HepG2 (cell line): Measurements from ENCODE around the gene OR2AT4. TPM values are rescaled to one million over a fixed set of nuclear protein-coding genes. Genes with fewer than 3 reads are reported as not detected.

Source experiments
- ATAC-seq: fragments of 200-7000 bp; cut with Tn5 transposase; 3 replicates; pipeline ENCODE4 v1.9.1; 2020; ENCODE audit warnings: mild to moderate bottlenecking, moderate library complexity
- BruUV-seq: library from RNA; stranded (reverse); fragments of 400-500 nt; replicated peaks from 2 replicates; lab custom pipeline; 2021; lab: Mats Ljungman, UMichigan
- CTCF ChIA-PET: fragments of 300-600 bp; formaldehyde crosslinking; extraction: SDS; loops from one replicate; lab custom pipeline; 2021; ENCODE audit warnings: low total read pairs, inconsistent platforms, low intra/inter-chr PET ratio; lab: Yijun Ruan, JAX
- POLR2A ChIA-PET: fragments of 350-600 bp; sonication (Branson Sonifier 250); formaldehyde crosslinking; loops from one replicate; lab custom pipeline; 2020; ENCODE audit warnings: antibody characterized with exemption, inconsistent platforms; lab: Yijun Ruan, JAX
- DNase-seq: peaks from one replicate; pipeline ENCODE4 v3.0.0-alpha.2; 2015; ENCODE audit warnings: low spot score
- FAIRE-seq: peaks from 3 replicates; lab custom pipeline; 2011; peaks lifted over from hg19 to GRCh38; lab: Jason Lieb, UNC
- H2AFZ ChIP-seq: one replicate; pipeline ENCODE4 v1.6.1; 2011; ENCODE audit warnings: low read length, inconsistent platforms
- H3K27ac ChIP-seq: fragments of 300-600 bp; 3 replicates; pipeline ENCODE4 v1.8.0; 2011; ENCODE audit warnings: mixed run types, mild to moderate bottlenecking, mixed read lengths, low read length, inconsistent platforms; ENCODE audit not compliant: insufficient read depth; ENCODE audit errors: extremely low read length
- H3K27me3 ChIP-seq, 2 experiments: fragments of 200-600 bp in 1 of 2; 2 replicates in 1 of 2; 3 replicates in 1 of 2; pipeline versions ENCODE4 v1.6.0 to v1.8.0; 2011; ENCODE audit warnings: low read length in 2 of 2, mild to moderate bottlenecking in 2 of 2, moderate library complexity in 2 of 2, inconsistent platforms in 1 of 2; ENCODE audit not compliant: insufficient read depth in 2 of 2, control insufficient read depth in 1 of 2
- H3K36me3 ChIP-seq, 2 experiments: fragments of 200-600 bp in 1 of 2; replicated peaks in 1 of 2; 2 replicates in 1 of 2; 3 replicates in 1 of 2; pipeline versions ENCODE4 v1.5.1 to v1.8.0; 2011; ENCODE audit warnings: low read length in 2 of 2, inconsistent platforms in 1 of 2; ENCODE audit not compliant: insufficient read depth in 2 of 2, control insufficient read depth in 1 of 2
- H3K4me1 ChIP-seq: 2 replicates; pipeline ENCODE4 v1.5.1; 2012; ENCODE audit warnings: low read length, inconsistent platforms; ENCODE audit not compliant: insufficient read depth
- H3K4me2 ChIP-seq: 2 replicates; pipeline ENCODE4 v1.6.0; 2011; ENCODE audit warnings: low read depth, low read length, inconsistent platforms
- H3K4me3 ChIP-seq, 3 experiments: fragments of 200-600 bp in 1 of 3; sonication (generic), shearing (Covaris generic) in 1 of 3; replicated peaks in 1 of 3; 2 replicates each; pipeline ENCODE4 v1.5.1; 2011 to 2016; ENCODE audit warnings: low read length in 3 of 3, inconsistent platforms in 2 of 3, low read depth in 2 of 3, mild to moderate bottlenecking in 2 of 3, control low read depth in 1 of 3, mixed read lengths in 1 of 3; ENCODE audit not compliant: insufficient read depth in 1 of 3
- H3K79me2 ChIP-seq: one replicate; pipeline ENCODE4 v1.6.1; 2011; ENCODE audit warnings: low read length, inconsistent platforms; ENCODE audit not compliant: insufficient read depth
- H3K9ac ChIP-seq: 2 replicates; pipeline ENCODE4 v1.6.0; 2011; ENCODE audit warnings: mild to moderate bottlenecking, low read depth, low read length, inconsistent platforms; ENCODE audit not compliant: insufficient read depth
- H3K9me3 ChIP-seq: 2 replicates; pipeline ENCODE4 v1.5.1; 2012; ENCODE audit warnings: mild to moderate bottlenecking, low read length
- H4K20me1 ChIP-seq: 2 replicates; pipeline ENCODE4 v1.6.0; 2011; ENCODE audit warnings: inconsistent platforms, mild to moderate bottlenecking, low read length, moderate library complexity; ENCODE audit not compliant: insufficient read depth
- BCL6 ChIP-seq: IDR thresholded peaks from 2 replicates; pipeline ENCODE4 v1.6.1; 2016; ENCODE audit warnings: missing genetic modification reagents, missing compliant biosample characterization
- FLYWCH1 ChIP-seq: sonication (generic); formaldehyde crosslinking; IDR thresholded peaks from 2 replicates; pipeline ENCODE4 v1.8.1; 2023; ENCODE audit warnings: mild to moderate bottlenecking, missing genetic modification reagents
- SNRNP70 ChIP-seq: fragments of 200-400 bp; formaldehyde crosslinking; IDR thresholded peaks from 2 replicates; pipeline ENCODE4 v1.6.1; 2017; ENCODE audit warnings: mild to moderate bottlenecking, low read depth, low read length, moderate library complexity
- SOX5 ChIP-seq: IDR thresholded peaks from 2 replicates; pipeline ENCODE4 v1.6.1; 2016; ENCODE audit warnings: borderline replicate concordance
- ZNF207 ChIP-seq: fragments of 450-650 bp; IDR thresholded peaks from 2 replicates; pipeline ENCODE4 v1.6.1; 2016; ENCODE audit warnings: antibody characterized with exemption, borderline replicate concordance
- WGBS: methylation state at CpG from one replicate; pipeline ENCODE4 v1.1.6; 2017; ENCODE audit warnings: low lambda C conversion rate; 5-methylcytosine and 5-hydroxymethylcytosine counted together
- in situ Hi-C: cut with HindIII; loops from 2 replicates; pipeline ENCODE4 v1.10.0; 2017; ENCODE audit warnings: low pct_unique_long_range_greater_than_20kb; ENCODE audit not compliant: extremely low pct_ligation_motif_present
- intact Hi-C: fragments of 100-400 bp; cut with micrococcal nuclease; formaldehyde crosslinking; loops from one replicate; pipeline ENCODE4 v1.10.0; 2022; ENCODE audit not compliant: unreplicated experiment
- polyA plus RNA-seq, 8 experiments: library from polyadenylated mRNA; depleted of rRNA in 3 of 8; stranded (reverse) in 7 of 8; unstranded in 1 of 8; fragments of >200 nt; fragmentation: Illumina TruSeq in 4 of 8; extraction: Trizol in 4 of 8; gene quantifications; 2 replicates each; pipeline versions ENCODE4 v1.2.1 to v1.2.3, GENCODE V29; 2011 to 2016; ENCODE audit warnings: low read depth in 4 of 8, missing spikeins in 1 of 8, mixed read lengths in 1 of 8; ENCODE audit not compliant: insufficient read depth in 1 of 8
- total RNA-seq, 5 experiments: library from RNA; depleted of rRNA; stranded (reverse); fragments of >200 nt; fragmentation: Illumina TruSeq; extraction: Trizol; gene quantifications; 2 replicates each; pipeline ENCODE4 v1.2.3, GENCODE V29; 2016; ENCODE audit warnings: low read depth in 1 of 5
- TF ChIP-seq, protein P1 (sequence below): sonication (generic); formaldehyde crosslinking; IDR thresholded peaks from 2 replicates; pipeline ENCODE4 v1.5.0; 2020; ENCODE audit warnings: mild to moderate bottlenecking, missing genetic modification reagents
- TF ChIP-seq, protein P2 (sequence below): sonication (generic); formaldehyde crosslinking; IDR thresholded peaks from 2 replicates; pipeline ENCODE4 v1.8.0; 2022; ENCODE audit warnings: missing genetic modification reagents, low read depth, mild to moderate bottlenecking, borderline replicate concordance
- TF ChIP-seq, protein P3 (sequence below): sonication (generic); formaldehyde crosslinking; IDR thresholded peaks from 2 replicates; pipeline ENCODE4 v1.8.0; 2022; ENCODE audit warnings: mild to moderate bottlenecking, missing genetic modification reagents; ENCODE audit not compliant: insufficient replicate concordance
- TF ChIP-seq, protein P4 (sequence below): sonication (generic); formaldehyde crosslinking; IDR thresholded peaks from 2 replicates; pipeline ENCODE4 v1.5.0; 2020; ENCODE audit warnings: missing genetic modification reagents, mild to moderate bottlenecking, borderline replicate concordance
- TF ChIP-seq, protein P5 (sequence below): sonication (generic); formaldehyde crosslinking; IDR thresholded peaks from 2 replicates; pipeline ENCODE4 v1.4.0; 2020; ENCODE audit warnings: missing genetic modification reagents

The OR2AT4 gene
- total and polyA plus RNA-seq, 2 of the 13 experiments (the other 11 are each of a cell fraction or from before 2014, with no cell fraction given) = not detected

DNA sequence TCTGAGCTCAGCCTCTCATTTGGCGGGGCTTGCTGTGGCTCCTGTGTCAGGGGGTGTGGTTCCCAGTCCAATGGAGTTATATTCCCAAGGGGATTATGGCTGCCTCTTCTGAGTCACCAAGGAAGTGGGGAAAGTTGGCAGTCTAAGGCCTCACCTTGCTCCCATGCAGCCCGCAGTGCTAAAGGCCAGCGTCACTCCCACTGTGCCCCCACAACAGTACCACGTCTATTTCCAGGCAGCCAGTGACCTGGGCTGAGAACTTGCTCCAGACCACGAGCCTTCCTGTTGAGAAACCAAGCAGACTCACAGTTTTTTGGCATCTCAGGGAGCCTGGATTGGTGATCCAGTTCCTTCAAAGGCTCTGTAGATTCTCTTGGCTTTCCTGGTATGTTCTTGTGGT lies 45.6 kb downstream of the OR2AT4 start:
- Histone ChIP-seq H3K9ac (no peak overlapping the region), H4K20me1 (no peaks in the 10 kb centered on the region), H3K27ac (no peak overlapping the region), H3K4me1 (peaks cover 8% of the 10 kb centered on the region; the same call in 1 of the 2 replicates), H2AFZ (no peak overlapping the region), H3K9me3 (no peaks in the 10 kb centered on the region), H3K4me3 (no peak overlapping the region), H3K79me2 (no peaks in the 10 kb centered on the region), H3K4me2 (no peak overlapping the region), H3K36me3 (no peaks in the 10 kb centered on the region), H3K27me3 (peaks cover 0 to 3% of the 10 kb centered on the region in 2 experiments; a peak in 1 of 5 replicates)
- intact Hi-C loops = no loop called here
- ATAC-seq (no peak), FAIRE-seq (no peak), DNase-seq (no peak)
- no TSS peak for BruUV-seq
- TF ChIP-seq, protein P1, sequence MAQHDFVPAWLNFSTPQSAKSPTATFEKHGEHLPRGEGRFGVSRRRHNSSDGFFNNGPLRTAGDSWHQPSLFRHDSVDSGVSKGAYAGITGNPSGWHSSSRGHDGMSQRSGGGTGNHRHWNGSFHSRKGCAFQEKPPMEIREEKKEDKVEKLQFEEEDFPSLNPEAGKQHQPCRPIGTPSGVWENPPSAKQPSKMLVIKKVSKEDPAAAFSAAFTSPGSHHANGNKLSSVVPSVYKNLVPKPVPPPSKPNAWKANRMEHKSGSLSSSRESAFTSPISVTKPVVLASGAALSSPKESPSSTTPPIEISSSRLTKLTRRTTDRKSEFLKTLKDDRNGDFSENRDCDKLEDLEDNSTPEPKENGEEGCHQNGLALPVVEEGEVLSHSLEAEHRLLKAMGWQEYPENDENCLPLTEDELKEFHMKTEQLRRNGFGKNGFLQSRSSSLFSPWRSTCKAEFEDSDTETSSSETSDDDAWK = no peak
- TF ChIP-seq ZNF207 (no peak), SNRNP70 (no peak)
- in situ Hi-C loops = no loop called here
- 52% methylated on average over 5 of the region's 5 CpGs for WGBS
- ChIA-PET POLR2A (no interaction called here), CTCF (no interaction called here)

DNA sequence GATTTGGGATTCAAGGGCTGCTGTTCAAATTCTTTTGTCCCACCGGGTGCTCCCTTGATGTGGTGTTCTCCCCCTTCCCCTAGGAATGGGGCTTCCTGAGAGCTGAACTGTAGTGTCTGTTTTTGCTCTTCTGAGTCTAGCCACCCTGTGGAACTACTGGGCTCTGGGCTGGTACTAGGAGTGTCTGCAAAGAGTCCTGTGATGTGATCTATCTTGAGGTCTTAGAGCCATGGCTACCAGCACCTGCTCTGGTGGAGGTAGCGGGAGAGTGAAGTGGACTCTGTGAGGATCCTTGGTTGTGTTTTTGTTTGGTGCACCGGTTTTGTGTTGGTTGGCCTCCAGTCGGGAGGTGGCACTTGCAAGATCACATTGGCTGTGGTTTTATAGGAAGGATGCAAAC lies 46.2 kb downstream of the OR2AT4 start:
- DNase-seq (no peak), FAIRE-seq (no peak), ATAC-seq (no peak)
- H3K4me3 ChIP-seq = no peak overlapping the region
- ChIA-PET POLR2A (no interaction called here), CTCF (no interaction called here)
- H3K27me3 ChIP-seq = peaks cover 0 to 3% of the 10 kb centered on the region in 2 experiments; a peak in 1 of 5 replicates
- H3K36me3 ChIP-seq = no peaks in the 10 kb centered on the region
- no peaks in the 10 kb centered on the region for H3K79me2 ChIP-seq
- BruUV-seq = no TSS peak
- 66% methylated on average over 4 of the region's 4 CpGs for WGBS
- H4K20me1 ChIP-seq = no peaks in the 10 kb centered on the region
- H3K9me3 ChIP-seq = no peaks in the 10 kb centered on the region
- intact Hi-C loops = no loop called here
- in situ Hi-C loops = no loop called here
- no peak overlapping the region for H3K27ac ChIP-seq
- peaks cover 8% of the 10 kb centered on the region; the same call in 1 of the 2 replicates for H3K4me1 ChIP-seq
- H3K4me2 ChIP-seq = no peak overlapping the region
- H2AFZ ChIP-seq = no peak overlapping the region
- H3K9ac ChIP-seq = no peak overlapping the region
- TF ChIP-seq, protein P2, sequence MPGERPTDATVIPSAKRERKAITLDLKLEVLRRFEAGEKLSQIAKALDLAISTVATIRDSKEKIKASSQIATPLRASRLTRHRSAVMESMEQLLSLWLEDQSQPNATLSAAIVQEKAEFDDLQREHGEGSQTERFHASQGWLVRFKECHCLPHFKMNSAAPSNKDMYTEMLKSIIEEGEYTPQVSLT (CRISPR knock-in tag) = no peak
- TF ChIP-seq, protein P3, sequence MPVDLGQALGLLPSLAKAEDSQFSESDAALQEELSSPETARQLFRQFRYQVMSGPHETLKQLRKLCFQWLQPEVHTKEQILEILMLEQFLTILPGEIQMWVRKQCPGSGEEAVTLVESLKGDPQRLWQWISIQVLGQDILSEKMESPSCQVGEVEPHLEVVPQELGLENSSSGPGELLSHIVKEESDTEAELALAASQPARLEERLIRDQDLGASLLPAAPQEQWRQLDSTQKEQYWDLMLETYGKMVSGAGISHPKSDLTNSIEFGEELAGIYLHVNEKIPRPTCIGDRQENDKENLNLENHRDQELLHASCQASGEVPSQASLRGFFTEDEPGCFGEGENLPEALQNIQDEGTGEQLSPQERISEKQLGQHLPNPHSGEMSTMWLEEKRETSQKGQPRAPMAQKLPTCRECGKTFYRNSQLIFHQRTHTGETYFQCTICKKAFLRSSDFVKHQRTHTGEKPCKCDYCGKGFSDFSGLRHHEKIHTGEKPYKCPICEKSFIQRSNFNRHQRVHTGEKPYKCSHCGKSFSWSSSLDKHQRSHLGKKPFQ (CRISPR knock-in tag) = no peak
- TF ChIP-seq SOX5 = no peak
- TF ChIP-seq, protein P4, sequence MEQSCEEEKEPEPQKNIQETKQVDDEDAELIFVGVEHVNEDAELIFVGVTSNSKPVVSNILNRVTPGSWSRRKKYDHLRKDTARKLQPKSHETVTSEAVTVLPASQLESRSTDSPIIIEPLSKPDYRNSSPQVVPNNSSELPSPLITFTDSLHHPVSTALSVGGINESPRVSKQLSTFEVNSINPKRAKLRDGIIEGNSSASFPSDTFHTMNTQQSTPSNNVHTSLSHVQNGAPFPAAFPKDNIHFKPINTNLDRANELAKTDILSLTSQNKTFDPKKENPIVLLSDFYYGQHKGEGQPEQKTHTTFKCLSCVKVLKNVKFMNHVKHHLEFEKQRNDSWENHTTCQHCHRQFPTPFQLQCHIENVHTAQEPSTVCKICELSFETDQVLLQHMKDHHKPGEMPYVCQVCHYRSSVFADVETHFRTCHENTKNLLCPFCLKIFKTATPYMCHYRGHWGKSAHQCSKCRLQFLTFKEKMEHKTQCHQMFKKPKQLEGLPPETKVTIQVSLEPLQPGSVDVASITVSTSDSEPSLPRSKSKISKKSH (CRISPR knock-in tag) = no peak
- no peak for TF ChIP-seq FLYWCH1 (CRISPR knock-in tag)
- TF ChIP-seq, protein P5, sequence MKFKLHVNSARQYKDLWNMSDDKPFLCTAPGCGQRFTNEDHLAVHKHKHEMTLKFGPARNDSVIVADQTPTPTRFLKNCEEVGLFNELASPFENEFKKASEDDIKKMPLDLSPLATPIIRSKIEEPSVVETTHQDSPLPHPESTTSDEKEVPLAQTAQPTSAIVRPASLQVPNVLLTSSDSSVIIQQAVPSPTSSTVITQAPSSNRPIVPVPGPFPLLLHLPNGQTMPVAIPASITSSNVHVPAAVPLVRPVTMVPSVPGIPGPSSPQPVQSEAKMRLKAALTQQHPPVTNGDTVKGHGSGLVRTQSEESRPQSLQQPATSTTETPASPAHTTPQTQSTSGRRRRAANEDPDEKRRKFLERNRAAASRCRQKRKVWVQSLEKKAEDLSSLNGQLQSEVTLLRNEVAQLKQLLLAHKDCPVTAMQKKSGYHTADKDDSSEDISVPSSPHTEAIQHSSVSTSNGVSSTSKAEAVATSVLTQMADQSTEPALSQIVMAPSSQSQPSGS (CRISPR knock-in tag) = no peak
- TF ChIP-seq BCL6 (CRISPR knock-in tag) = no peak
